Heart left ventricle (tissue), 16 donors: ENCODE data around the gene CTTNBP2. TPM values are rescaled to one million over a fixed set of nuclear protein-coding genes. Genes with fewer than 3 reads are reported as not detected.

Experiments used
- ATAC-seq, 4 donors: fragments of 200-7000 bp; cut with Tn5 transposase; one replicate each; pipeline ENCODE4 v1.9.1; 2020 to 2022; ENCODE audit warnings: moderate library complexity in 4 of 4, mild to moderate bottlenecking in 3 of 4, moderate number of reproducible peaks in 1 of 4
- DNase-seq, 5 donors: peaks; one replicate each; pipeline ENCODE4 v3.0.0-alpha.2; 2020
- H3K27ac ChIP-seq, 12 donors: fragments of 200-600 bp; sonication (generic) in 4 of 12; one replicate each; pipeline versions ENCODE4 v1.5.0 to v1.8.0; 2016 to 2022; ENCODE audit warnings: mild to moderate bottlenecking in 2 of 12
- H3K27me3 ChIP-seq, 9 donors: fragments of 200-600 bp; sonication (generic) in 2 of 9; one replicate each; pipeline versions ENCODE4 v1.5.1 to v1.8.0; 2016 to 2022; ENCODE audit warnings: mild to moderate bottlenecking in 3 of 9
- H3K36me3 ChIP-seq, 9 donors: fragments of 200-600 bp; sonication (generic) in 2 of 9; one replicate each; pipeline versions ENCODE4 v1.5.0 to v1.8.0; 2018 to 2022; ENCODE audit warnings: mild to moderate bottlenecking in 2 of 9
- H3K4me1 ChIP-seq, 12 donors: fragments of 200-600 bp; sonication (generic) in 4 of 12; one replicate each; pipeline versions ENCODE4 v1.5.0 to v1.8.0; 2016 to 2022; ENCODE audit warnings: mild to moderate bottlenecking in 3 of 12
- H3K4me3 ChIP-seq, 12 donors: fragments of 200-600 bp; sonication (generic) in 4 of 12; one replicate each; pipeline versions ENCODE4 v1.5.0 to v1.8.0; 2017 to 2022; ENCODE audit warnings: mild to moderate bottlenecking in 9 of 12, moderate library complexity in 4 of 12
- H3K9me3 ChIP-seq, 12 donors: fragments of 200-600 bp; sonication (generic) in 4 of 12; one replicate each; pipeline versions ENCODE4 v1.5.0 to v1.8.0; 2016 to 2022; ENCODE audit warnings: mild to moderate bottlenecking in 1 of 12
- POLR2A ChIP-seq, 2 donors: fragments of 450-650 bp; IDR thresholded peaks; one replicate each; pipeline ENCODE4 v1.6.1; 2017; ENCODE audit warnings: antibody characterized with exemption in 2 of 2, mild to moderate bottlenecking in 2 of 2, moderate library complexity in 2 of 2
- WGBS, 4 donors: extraction: QIAGEN DNeasy Blood & Tissue Kit in 2 of 4; methylation state at CpG; one replicate each; pipeline versions ENCODE4 v1.1.5 to v1.1.7; 2013 to 2018; 5-methylcytosine and 5-hydroxymethylcytosine counted together
- intact Hi-C, 10 donors: fragments of 100-400 bp; cut with DNase I; formaldehyde crosslinking; loops; one replicate each; pipeline versions ENCODE4 v1.11.1 to v1.14.2; 2022
- polyA plus RNA-seq, 2 donors: library from polyadenylated mRNA; stranded (reverse); fragments of 200-250 nt; gene quantifications; one replicate each; pipeline ENCODE4 v1.2.3, GENCODE V29; 2013
- total RNA-seq, 9 donors: library from RNA; depleted of rRNA in 2 of 9; stranded (reverse); fragments of >200 nt in 2 of 9; fragmentation: NEBNext Ultra II Directional in 3 of 9; extraction: Animal tissue kit (Norgen Biotek cat#: 25700) in 3 of 9; gene quantifications; one replicate each; pipeline versions ENCODE4 v1.1.0 to v1.2.4, GENCODE V29; 2016 to 2023
- TF ChIP-seq, protein P1 (sequence below), 12 donors: fragments of 200-600 bp; sonication (generic) in 4 of 12; IDR thresholded peaks; one replicate each; pipeline versions ENCODE4 v1.5.0 to v1.8.0; 2018 to 2022; ENCODE audit warnings: antibody characterized with exemption in 12 of 12, mild to moderate bottlenecking in 5 of 12
- donor health status: ischemic (EF 13 %, LVEDD 7.1; RV severe dilation, severe dysfunction).
- donor health status: healthy with polysubstance abuse.
- donor health status: DM: no; HTN: yes; CAD: no.
- donor health status: DM: no; HTN: no; CAD: no.
- donor health status: ischemic (EF 25% LVEDD 6.9; RV normal size, moderate dysfunction).
- donor health status: ischemic (EF 25% LVEDD 5.7; RV mildly dilated, moderate dysfunction).
- donor health status: healthy.
- donor health status: DM: yes; HTN: yes; CAD: no.
- donor health status: ischemic (EF 35%, LVEDD 5.7; RV mildly dilated, moderate dysfunction).
- donor health status: nonischemic (EF 11% LVEDD 7.7; RV severe dilation, severe dysfunction).
- donor health status: DM: yes; HTN: yes; CAD: no.
- donor health status: PGD.
- donor health status: ischemic (EF 29% LVEDD 5.4; RV normal size, mild dysfunction).
- donor health status: nonischemic (EF 23%, LVEDD 6.1; RV moderate dilation, normal function).

CTTNBP2 gene
- total and polyA plus RNA-seq, 11 donors, result 0.31 to 3.9 (median 0.76) TPM

- intact Hi-C loops, result loop anchor here in 1 of 10 donors (10.0 kb wide), 1 partner anchor 57 kb away; the partner anchor contains the start of gene CTTNBP2
These were observed 55.0 kb downstream of the CTTNBP2 start for GRCh38 chr7:117818232-117818631.

DNA sequence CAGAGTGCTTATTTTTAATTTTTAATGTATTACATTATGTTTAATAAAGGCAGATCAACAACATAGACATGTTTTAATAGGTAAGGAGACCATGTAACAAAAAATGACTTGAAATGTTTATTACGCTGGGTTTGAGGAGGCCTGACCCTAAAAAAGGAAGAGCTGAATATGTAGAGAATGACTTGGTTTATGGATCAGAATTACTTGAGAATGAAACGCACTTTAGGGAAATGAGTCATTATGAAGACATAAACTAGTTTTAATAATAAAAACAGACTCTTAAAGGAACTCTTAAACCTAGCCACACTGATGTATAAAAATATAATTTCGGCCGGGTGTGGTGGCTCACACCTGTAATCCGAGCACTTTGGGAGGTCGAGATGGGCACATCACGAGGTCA lies 56.5 kb downstream of the CTTNBP2 start:
- TF ChIP-seq, protein P1, sequence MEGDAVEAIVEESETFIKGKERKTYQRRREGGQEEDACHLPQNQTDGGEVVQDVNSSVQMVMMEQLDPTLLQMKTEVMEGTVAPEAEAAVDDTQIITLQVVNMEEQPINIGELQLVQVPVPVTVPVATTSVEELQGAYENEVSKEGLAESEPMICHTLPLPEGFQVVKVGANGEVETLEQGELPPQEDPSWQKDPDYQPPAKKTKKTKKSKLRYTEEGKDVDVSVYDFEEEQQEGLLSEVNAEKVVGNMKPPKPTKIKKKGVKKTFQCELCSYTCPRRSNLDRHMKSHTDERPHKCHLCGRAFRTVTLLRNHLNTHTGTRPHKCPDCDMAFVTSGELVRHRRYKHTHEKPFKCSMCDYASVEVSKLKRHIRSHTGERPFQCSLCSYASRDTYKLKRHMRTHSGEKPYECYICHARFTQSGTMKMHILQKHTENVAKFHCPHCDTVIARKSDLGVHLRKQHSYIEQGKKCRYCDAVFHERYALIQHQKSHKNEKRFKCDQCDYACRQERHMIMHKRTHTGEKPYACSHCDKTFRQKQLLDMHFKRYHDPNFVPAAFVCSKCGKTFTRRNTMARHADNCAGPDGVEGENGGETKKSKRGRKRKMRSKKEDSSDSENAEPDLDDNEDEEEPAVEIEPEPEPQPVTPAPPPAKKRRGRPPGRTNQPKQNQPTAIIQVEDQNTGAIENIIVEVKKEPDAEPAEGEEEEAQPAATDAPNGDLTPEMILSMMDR (IDR thresholded peaks at IDR 0.05), result no peak
- TF ChIP-seq POLR2A (IDR thresholded peaks at IDR 0.05), result no peak
- no peak overlapping the region for H3K27ac ChIP-seq
- no peaks in the 10 kb centered on the region for H3K36me3 ChIP-seq
- no peaks in the 10 kb centered on the region for H3K27me3 ChIP-seq
- H3K4me1 ChIP-seq, result peaks cover 0 to 5% (median 0%) of the 10 kb centered on the region in 12 donors
- no peak for DNase-seq
- WGBS, 4 donors, result 74 to 88% (median 79%) methylated on average over 7 of the region's 7 CpGs
- ATAC-seq, result no peak
- intact Hi-C loops, result loop anchor here in 1 of 10 donors (10.0 kb wide), 1 partner anchor 58 kb away; the partner anchor contains the start of gene CTTNBP2
- H3K4me3 ChIP-seq, result no peak overlapping the region
- no peaks in the 10 kb centered on the region for H3K9me3 ChIP-seq

More at GRCh38 chr7:117818232-117818631, 55.0 kb downstream of the CTTNBP2 start:
- H3K36me3 ChIP-seq, result no peaks in the 10 kb centered on the region
- H3K4me1 ChIP-seq, result peaks cover 0 to 5% (median 0%) of the 10 kb centered on the region in 12 donors
- no peak overlapping the region for H3K27ac ChIP-seq
- no peak overlapping the region for H3K4me3 ChIP-seq
- ATAC-seq (no peak), DNase-seq (no peak)
- no peaks in the 10 kb centered on the region for H3K27me3 ChIP-seq
- no peaks in the 10 kb centered on the region for H3K9me3 ChIP-seq
- WGBS, 4 donors, result 84 to 94% (median 88%) methylated on average over 2 of the region's 2 CpGs
- TF ChIP-seq, protein P1 (IDR thresholded peaks at IDR 0.05), result no peak
- TF ChIP-seq POLR2A (IDR thresholded peaks at IDR 0.05), result no peak

DNA sequence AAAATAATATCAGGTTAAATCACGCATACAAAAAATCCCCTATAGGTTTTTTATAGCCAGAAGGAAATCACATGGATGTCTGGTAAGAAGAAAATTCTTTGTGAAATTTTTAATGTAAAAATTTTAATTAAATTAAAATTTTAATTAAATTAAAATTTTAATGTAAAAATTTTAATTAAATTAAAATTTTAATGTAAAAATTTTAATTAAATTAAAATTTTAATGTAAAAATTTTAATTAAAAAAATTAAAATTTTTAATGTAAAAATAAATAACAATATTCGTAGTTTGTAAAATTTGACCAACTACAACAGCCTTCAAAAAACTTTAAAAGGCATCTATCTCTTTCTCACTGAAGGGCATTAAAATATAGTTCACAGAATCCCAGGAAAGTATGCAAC lies 61.5 kb downstream of the CTTNBP2 start:
- 96 to 98% (median 97%) methylated on average over 2 of the region's 2 CpGs for WGBS, 4 donors
- Histone ChIP-seq H3K9me3 (no peaks in the 10 kb centered on the region), H3K27ac (no peak overlapping the region), H3K36me3 (no peaks in the 10 kb centered on the region), H3K4me1 (peaks cover 0 to 25% (median 19%) of the 10 kb centered on the region in 12 donors), H3K4me3 (no peak overlapping the region), H3K27me3 (no peaks in the 10 kb centered on the region)
- intact Hi-C loops, result loop anchor here in 1 of 10 donors (10.0 kb wide), 1 partner anchor 63 kb away; the partner anchor contains the start of gene CTTNBP2
- DNase-seq (no peak), ATAC-seq (no peak)
- TF ChIP-seq, protein P1 (IDR thresholded peaks at IDR 0.05), result no peak
- TF ChIP-seq POLR2A (IDR thresholded peaks at IDR 0.05), result no peak

- H3K27ac ChIP-seq, result no peak overlapping the region
- 65 to 78% (median 74%) methylated on average over 6 of the region's 6 CpGs for WGBS, 4 donors
- H3K9me3 ChIP-seq, result no peaks in the 10 kb centered on the region
- ATAC-seq (no peak), DNase-seq (no peak)
- TF ChIP-seq, protein P1 (IDR thresholded peaks at IDR 0.05), result no peak
- TF ChIP-seq POLR2A (IDR thresholded peaks at IDR 0.05), result no peak
- no peaks in the 10 kb centered on the region for H3K36me3 ChIP-seq
- peaks cover 0 to 25% (median 19%) of the 10 kb centered on the region in 12 donors for H3K4me1 ChIP-seq
- H3K27me3 ChIP-seq, result no peaks in the 10 kb centered on the region
- H3K4me3 ChIP-seq, result no peak overlapping the region
- intact Hi-C loops, result loop anchor here in 1 of 10 donors (10.0 kb wide), 1 partner anchor 64 kb away; the partner anchor contains the start of gene CTTNBP2
These were observed 62.4 kb downstream of the CTTNBP2 start for GRCh38 chr7:117810642-117811512.
